ENCODE data around the gene MORC4. TPM values are rescaled to one million over a fixed set of nuclear protein-coding genes. Genes with fewer than 3 reads are reported as not detected.

The MORC4 gene
- 5.0 TPM for polyA plus RNA-seq (2013, experiment 1 of 2)
- 4.8 TPM for polyA plus RNA-seq (2013, experiment 2 of 2)

DNA sequence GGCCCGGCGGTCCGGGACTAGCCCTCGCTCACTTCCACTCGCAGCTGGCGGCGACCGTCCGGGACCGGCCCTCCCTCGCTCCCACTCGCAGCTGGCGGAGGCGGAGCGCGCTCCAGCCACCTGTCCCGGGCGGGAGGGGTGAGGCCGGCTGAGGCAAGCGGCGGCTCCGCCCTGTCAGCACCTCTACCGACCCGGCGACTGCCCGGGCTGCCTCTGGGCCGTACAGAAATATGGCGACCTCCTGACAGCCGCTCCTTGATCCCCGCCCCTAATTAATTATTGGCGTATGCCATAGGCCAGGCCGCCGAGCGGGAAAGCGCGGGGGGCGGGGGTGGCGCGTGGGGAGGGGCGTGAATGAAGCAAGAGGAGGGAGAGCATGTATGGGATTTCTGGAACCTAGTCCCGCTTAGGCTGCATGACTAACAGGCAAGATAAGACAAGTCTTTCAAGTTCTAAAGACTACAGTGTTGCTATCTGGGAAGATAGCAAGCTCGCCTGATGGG lies at the start of gene MORC4:
Gene MORC4, minus strand, starts transcription at position 200 of the 503 bp plus-strand sequence. CDS start 243 bp downstream, outside the sequence.
- H2AK5ac ChIP-seq (ENCODE audit: low read depth, low read length) = no peak within 1 kb of the TSS
- peaks cover 0 to 1% of the 10 kb centered on the region in 2 donors for H3K9me3 ChIP-seq (replicated peaks in 1 of 2; ENCODE audit: control insufficient read depth in 2 of 2, insufficient read depth in 1 of 2, low read depth in 1 of 2, low read length in 2 of 2)
- no peak within 1 kb of the TSS for H3K14ac ChIP-seq (ENCODE audit: low read length)
- peak within 1 kb of the TSS; percentile 44 for H3K9ac ChIP-seq (ENCODE audit: low read depth, low read length, poor library complexity)
- H3K36me3 ChIP-seq (replicated peaks in 1 of 2; ENCODE audit: control insufficient read depth in 2 of 2, insufficient read depth in 2 of 2, low read length in 2 of 2) = no peaks in the 10 kb centered on the region
- no peak within 1 kb of the TSS for H3K23ac ChIP-seq (ENCODE audit: low read depth, low read length, poor library complexity)
- H3K4me1 ChIP-seq (ENCODE audit: control insufficient read depth in 2 of 2, insufficient read depth in 1 of 2, low read depth in 1 of 2, low read length in 2 of 2) = no peaks in the 10 kb centered on the region
- H3K18ac ChIP-seq (ENCODE audit: low read length) = peak within 1 kb of the TSS; percentile 17
- H2BK12ac ChIP-seq (ENCODE audit: low read length) = no peak within 1 kb of the TSS
- no peaks in the 10 kb centered on the region for H3K79me1 ChIP-seq (ENCODE audit: low read depth, low read length)
- H2BK5ac ChIP-seq (ENCODE audit: low read length) = no peak within 1 kb of the TSS
- H3K27me3 ChIP-seq (ENCODE audit: control insufficient read depth in 3 of 3, insufficient read depth in 3 of 3, low read depth in 1 of 3, low read length in 3 of 3) = peaks cover 0 to 13% (median 0%) of the 10 kb centered on the region in 3 experiments
- peak within 1 kb of the TSS; percentile 55 to 86 for H3K4me3 ChIP-seq (ENCODE audit: low read length in 2 of 2)
- peak within 1 kb of the TSS; percentile 62 for H3K4me2 ChIP-seq (ENCODE audit: insufficient read depth, low read length, poor library complexity, severe bottlenecking)
- H4K91ac ChIP-seq (ENCODE audit: low read depth, low read length, poor library complexity) = no peak within 1 kb of the TSS
- no peak within 1 kb of the TSS for H3K4ac ChIP-seq (ENCODE audit: low read length)
- peak within 1 kb of the TSS; percentile 87 for H2AFZ ChIP-seq (ENCODE audit: low read length)
- peak; percentile 37 for DNase-seq (ENCODE audit: low spot score)
- no peak within 1 kb of the TSS for H3K27ac ChIP-seq (replicated peaks; ENCODE audit: low read length)
- H2BK120ac ChIP-seq (ENCODE audit: low read depth, low read length) = no peak within 1 kb of the TSS
- H2BK15ac ChIP-seq (ENCODE audit: low read length) = no peak within 1 kb of the TSS
- no peak within 1 kb of the TSS for H4K8ac ChIP-seq (ENCODE audit: low read depth, low read length)
- WGBS, 2 donors (ENCODE audit: extremely low coverage in 2 of 2, insufficient read length in 2 of 2, insufficient replicate concordance in 1 of 2) = no CpG with 5 or more reads among the region's 42 CpGs

DNA sequence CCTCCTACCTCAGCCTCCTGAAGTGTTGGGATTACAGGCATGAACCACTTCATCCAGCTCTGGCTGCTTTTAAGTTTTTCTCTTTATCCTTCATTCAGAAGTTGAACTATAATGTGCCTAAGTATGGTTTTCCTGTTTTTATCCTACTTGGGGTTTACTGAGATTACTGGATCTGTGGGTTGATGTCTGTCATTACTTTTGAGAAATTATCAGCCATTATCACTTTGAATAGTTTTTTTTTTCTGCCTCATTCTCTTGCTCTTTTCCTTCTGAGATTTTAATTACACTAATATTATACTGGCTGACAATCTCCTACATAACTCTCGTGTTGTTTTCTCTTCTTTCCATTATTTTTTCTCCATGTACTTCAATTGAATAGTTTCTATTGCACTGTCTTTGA lies 47.6 kb upstream of the MORC4 start:
- no peak overlapping the region for H2BK15ac ChIP-seq (ENCODE audit: low read length)
- no peak overlapping the region for H2BK120ac ChIP-seq (ENCODE audit: low read depth, low read length)
- no peaks in the 10 kb centered on the region for H3K9me3 ChIP-seq (replicated peaks in 1 of 2; ENCODE audit: control insufficient read depth in 2 of 2, insufficient read depth in 1 of 2, low read depth in 1 of 2, low read length in 2 of 2)
- H3K36me3 ChIP-seq (replicated peaks in 1 of 2; ENCODE audit: control insufficient read depth in 2 of 2, insufficient read depth in 2 of 2, low read length in 2 of 2) = no peaks in the 10 kb centered on the region
- no peak overlapping the region for H2BK5ac ChIP-seq (ENCODE audit: low read length)
- no peak overlapping the region for H3K18ac ChIP-seq (ENCODE audit: low read length)
- H3K4me1 ChIP-seq (ENCODE audit: control insufficient read depth in 2 of 2, insufficient read depth in 1 of 2, low read depth in 1 of 2, low read length in 2 of 2) = no peaks in the 10 kb centered on the region
- no peak overlapping the region for H3K4me3 ChIP-seq (ENCODE audit: low read length in 2 of 2)
- H2AFZ ChIP-seq (ENCODE audit: low read length) = no peak overlapping the region
- H2AK5ac ChIP-seq (ENCODE audit: low read depth, low read length) = no peak overlapping the region
- no peak overlapping the region for H2BK12ac ChIP-seq (ENCODE audit: low read length)
- no peak overlapping the region for H3K27ac ChIP-seq (replicated peaks; ENCODE audit: low read length)
- H3K23ac ChIP-seq (ENCODE audit: low read depth, low read length, poor library complexity) = no peak overlapping the region
- H4K8ac ChIP-seq (ENCODE audit: low read depth, low read length) = no peak overlapping the region
- H3K4ac ChIP-seq (ENCODE audit: low read length) = no peak overlapping the region
- no peaks in the 10 kb centered on the region for H3K79me1 ChIP-seq (ENCODE audit: low read depth, low read length)
- no CpG with 5 or more reads among the region's 1 CpG for WGBS, 2 donors (ENCODE audit: extremely low coverage in 2 of 2, insufficient read length in 2 of 2, insufficient replicate concordance in 1 of 2)
- no peaks in the 10 kb centered on the region for H3K27me3 ChIP-seq (ENCODE audit: control insufficient read depth in 3 of 3, insufficient read depth in 3 of 3, low read depth in 1 of 3, low read length in 3 of 3)
- no peak overlapping the region for H3K4me2 ChIP-seq (ENCODE audit: insufficient read depth, low read length, poor library complexity, severe bottlenecking)
- DNase-seq (ENCODE audit: low spot score) = no peak
- H4K91ac ChIP-seq (ENCODE audit: low read depth, low read length, poor library complexity) = no peak overlapping the region
- no peak overlapping the region for H3K9ac ChIP-seq (ENCODE audit: low read depth, low read length, poor library complexity)
- no peak overlapping the region for H3K14ac ChIP-seq (ENCODE audit: low read length)

DNA sequence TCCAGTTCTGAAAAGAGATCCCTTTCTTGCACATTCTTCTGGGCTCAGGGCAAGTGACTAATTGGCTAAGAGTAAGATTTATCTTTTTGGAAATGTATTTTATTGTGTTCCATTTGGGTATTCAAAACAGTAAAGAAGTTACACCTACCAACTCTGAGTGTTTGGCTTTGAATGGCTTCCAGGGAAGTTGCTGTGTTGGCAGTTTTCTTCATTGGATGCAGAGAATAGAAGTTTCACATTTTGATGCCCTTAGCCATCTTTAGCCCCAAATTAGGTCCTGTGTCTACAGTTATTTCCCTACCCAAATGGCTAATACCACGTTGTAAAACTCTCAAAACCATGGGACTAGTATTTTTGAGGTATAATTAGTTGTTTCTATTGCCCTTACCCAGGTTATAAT lies 29.7 kb upstream of the MORC4 start:
- H3K36me3 ChIP-seq (replicated peaks in 1 of 2; ENCODE audit: control insufficient read depth in 2 of 2, insufficient read depth in 2 of 2, low read length in 2 of 2) = no peaks in the 10 kb centered on the region
- H3K4ac ChIP-seq (ENCODE audit: low read length) = no peak overlapping the region
- H3K4me2 ChIP-seq (ENCODE audit: insufficient read depth, low read length, poor library complexity, severe bottlenecking) = no peak overlapping the region
- no peak for DNase-seq (ENCODE audit: low spot score)
- no peak overlapping the region for H3K23ac ChIP-seq (ENCODE audit: low read depth, low read length, poor library complexity)
- no peak overlapping the region for H2BK5ac ChIP-seq (ENCODE audit: low read length)
- no CpG with 5 or more reads among the region's 1 CpG for WGBS, 2 donors (ENCODE audit: extremely low coverage in 2 of 2, insufficient read length in 2 of 2, insufficient replicate concordance in 1 of 2)
- no peak overlapping the region for H4K8ac ChIP-seq (ENCODE audit: low read depth, low read length)
- H2AK5ac ChIP-seq (ENCODE audit: low read depth, low read length) = no peak overlapping the region
- H4K91ac ChIP-seq (ENCODE audit: low read depth, low read length, poor library complexity) = no peak overlapping the region
- no peak overlapping the region for H2BK15ac ChIP-seq (ENCODE audit: low read length)
- no peak overlapping the region for H3K27ac ChIP-seq (replicated peaks; ENCODE audit: low read length)
- no peak overlapping the region for H3K14ac ChIP-seq (ENCODE audit: low read length)
- no peaks in the 10 kb centered on the region for H3K4me1 ChIP-seq (ENCODE audit: control insufficient read depth in 2 of 2, insufficient read depth in 1 of 2, low read depth in 1 of 2, low read length in 2 of 2)
- H3K9ac ChIP-seq (ENCODE audit: low read depth, low read length, poor library complexity) = no peak overlapping the region
- H3K18ac ChIP-seq (ENCODE audit: low read length) = no peak overlapping the region
- H3K9me3 ChIP-seq (replicated peaks in 1 of 2; ENCODE audit: control insufficient read depth in 2 of 2, insufficient read depth in 1 of 2, low read depth in 1 of 2, low read length in 2 of 2) = no peaks in the 10 kb centered on the region
- no peak overlapping the region for H3K4me3 ChIP-seq (ENCODE audit: low read length in 2 of 2)
- H3K79me1 ChIP-seq (ENCODE audit: low read depth, low read length) = no peaks in the 10 kb centered on the region
- no peak overlapping the region for H2BK12ac ChIP-seq (ENCODE audit: low read length)
- H2BK120ac ChIP-seq (ENCODE audit: low read depth, low read length) = no peak overlapping the region
- H3K27me3 ChIP-seq (ENCODE audit: control insufficient read depth in 3 of 3, insufficient read depth in 3 of 3, low read depth in 1 of 3, low read length in 3 of 3) = no peaks in the 10 kb centered on the region
- no peak overlapping the region for H2AFZ ChIP-seq (ENCODE audit: low read length)

DNA sequence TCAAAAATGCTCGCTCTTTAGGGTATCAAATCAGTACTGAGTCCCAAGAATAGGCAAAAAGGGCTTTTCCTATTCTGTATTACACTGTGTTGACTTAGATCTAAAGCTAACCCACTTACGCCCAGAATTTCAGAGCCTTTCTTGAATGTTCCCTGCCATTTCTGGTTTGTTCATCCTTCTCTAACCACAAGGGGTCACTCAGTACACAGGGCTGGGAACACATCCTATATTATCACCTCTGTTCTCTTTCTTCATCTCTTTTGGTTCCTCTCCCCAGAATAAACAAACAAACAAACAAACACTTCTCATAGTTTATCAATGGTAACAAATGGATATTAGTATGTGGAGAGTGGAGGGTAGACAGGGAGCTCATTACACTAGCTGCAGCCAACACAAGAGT lies 25.5 kb upstream of the MORC4 start:
- H3K4me3 ChIP-seq (ENCODE audit: low read length in 2 of 2) = no peak overlapping the region
- H2AK5ac ChIP-seq (ENCODE audit: low read depth, low read length) = no peak overlapping the region
- H4K8ac ChIP-seq (ENCODE audit: low read depth, low read length) = no peak overlapping the region
- no CpG with 5 or more reads among the region's 2 CpGs for WGBS, 2 donors (ENCODE audit: extremely low coverage in 2 of 2, insufficient read length in 2 of 2, insufficient replicate concordance in 1 of 2)
- H2BK12ac ChIP-seq (ENCODE audit: low read length) = no peak overlapping the region
- no peak overlapping the region for H3K4ac ChIP-seq (ENCODE audit: low read length)
- DNase-seq (ENCODE audit: low spot score) = peak; percentile 12
- H3K4me1 ChIP-seq (ENCODE audit: control insufficient read depth in 2 of 2, insufficient read depth in 1 of 2, low read depth in 1 of 2, low read length in 2 of 2) = no peaks in the 10 kb centered on the region
- H2BK120ac ChIP-seq (ENCODE audit: low read depth, low read length) = no peak overlapping the region
- no peak overlapping the region for H3K18ac ChIP-seq (ENCODE audit: low read length)
- H3K79me1 ChIP-seq (ENCODE audit: low read depth, low read length) = no peaks in the 10 kb centered on the region
- no peak overlapping the region for H3K23ac ChIP-seq (ENCODE audit: low read depth, low read length, poor library complexity)
- H3K27me3 ChIP-seq (ENCODE audit: control insufficient read depth in 3 of 3, insufficient read depth in 3 of 3, low read depth in 1 of 3, low read length in 3 of 3) = peaks cover 0 to 5% (median 0%) of the 10 kb centered on the region in 3 experiments
- H2AFZ ChIP-seq (ENCODE audit: low read length) = no peak overlapping the region
- H3K9ac ChIP-seq (ENCODE audit: low read depth, low read length, poor library complexity) = no peak overlapping the region
- no peaks in the 10 kb centered on the region for H3K36me3 ChIP-seq (replicated peaks in 1 of 2; ENCODE audit: control insufficient read depth in 2 of 2, insufficient read depth in 2 of 2, low read length in 2 of 2)
- no peak overlapping the region for H3K4me2 ChIP-seq (ENCODE audit: insufficient read depth, low read length, poor library complexity, severe bottlenecking)
- H2BK15ac ChIP-seq (ENCODE audit: low read length) = no peak overlapping the region
- H3K14ac ChIP-seq (ENCODE audit: low read length) = no peak overlapping the region
- H3K27ac ChIP-seq (replicated peaks; ENCODE audit: low read length) = no peak overlapping the region
- H2BK5ac ChIP-seq (ENCODE audit: low read length) = no peak overlapping the region
- H4K91ac ChIP-seq (ENCODE audit: low read depth, low read length, poor library complexity) = no peak overlapping the region
- H3K9me3 ChIP-seq (replicated peaks in 1 of 2; ENCODE audit: control insufficient read depth in 2 of 2, insufficient read depth in 1 of 2, low read depth in 1 of 2, low read length in 2 of 2) = no peaks in the 10 kb centered on the region
